Epithelial cell of proximal tubule (primary cell): ENCODE results near the gene E2F1. TPM values are rescaled to one million over a fixed set of nuclear protein-coding genes. Genes with fewer than 3 reads are reported as not detected.

Experiments used
- DNase-seq: peaks from one replicate; pipeline ENCODE4 v3.0.0-alpha.2; 2011; ENCODE audit warnings: low read depth
- H3K4me3 ChIP-seq: 2 replicates; pipeline ENCODE4 v1.5.1; 2011; ENCODE audit warnings: low read depth, mild to moderate bottlenecking, low read length
- CTCF ChIP-seq: conservative IDR thresholded peaks from 2 replicates; pipeline ENCODE4 v1.5.1; 2012; ENCODE audit warnings: low read depth, mild to moderate bottlenecking, low read length
- total RNA-seq: library from RNA; depleted of rRNA; stranded (reverse); fragments of >200 nt; gene quantifications from 2 replicates; pipeline ENCODE4 v1.2.3, GENCODE V29; 2015

Gene E2F1
- total RNA-seq, 1 donor from 2014 or later = 17.1 TPM

DNA sequence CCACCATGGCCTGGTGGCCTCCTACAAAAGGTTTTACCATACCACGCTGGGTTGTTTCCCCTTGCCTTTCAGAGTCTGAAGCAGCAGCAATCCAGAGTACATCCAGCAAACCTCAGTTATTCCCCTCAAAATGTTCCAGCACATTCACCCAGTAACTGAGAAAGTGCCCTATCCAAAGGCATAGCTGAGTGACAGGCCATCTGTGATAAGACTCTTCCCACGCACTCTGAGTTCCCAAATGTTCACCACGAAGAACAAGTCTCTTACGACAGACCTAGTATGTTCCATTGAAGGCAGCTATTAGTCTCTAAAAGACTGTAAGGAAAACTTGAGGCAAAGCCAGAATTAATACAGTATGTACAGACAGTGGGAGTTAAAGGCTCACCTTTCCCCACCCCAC is 55.7 kb downstream of the E2F1 start:
- DNase-seq = no peak
- H3K4me3 ChIP-seq = no peak overlapping the region
- no peak for TF ChIP-seq CTCF

DNA sequence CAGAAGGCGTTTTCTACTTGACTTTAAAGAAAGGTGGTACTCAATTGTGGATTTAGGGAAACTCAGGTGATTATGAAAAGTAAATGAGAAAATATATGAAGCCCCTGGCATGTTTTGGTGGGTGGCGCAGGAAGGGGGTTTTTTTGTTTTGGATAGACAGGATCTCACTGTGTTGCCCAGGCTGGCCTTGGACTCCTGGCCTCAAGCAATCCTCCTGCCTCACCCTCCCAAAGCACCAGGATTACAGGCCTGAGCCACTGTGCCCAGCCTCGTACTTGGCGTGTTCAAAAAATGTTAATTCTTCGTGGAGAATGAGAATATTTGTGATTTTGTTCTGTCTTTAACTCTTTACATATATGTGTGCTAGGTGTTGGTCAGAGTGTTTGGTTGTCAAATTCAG is 56.2 kb downstream of the E2F1 start:
- TF ChIP-seq CTCF = no peak
- no peak for DNase-seq
- H3K4me3 ChIP-seq = no peak overlapping the region

GRCh38 chr20:33629533-33629932 is 56.7 kb downstream of the E2F1 start:
- DNase-seq = no peak
- no peak for TF ChIP-seq CTCF
- H3K4me3 ChIP-seq = no peak overlapping the region

DNA sequence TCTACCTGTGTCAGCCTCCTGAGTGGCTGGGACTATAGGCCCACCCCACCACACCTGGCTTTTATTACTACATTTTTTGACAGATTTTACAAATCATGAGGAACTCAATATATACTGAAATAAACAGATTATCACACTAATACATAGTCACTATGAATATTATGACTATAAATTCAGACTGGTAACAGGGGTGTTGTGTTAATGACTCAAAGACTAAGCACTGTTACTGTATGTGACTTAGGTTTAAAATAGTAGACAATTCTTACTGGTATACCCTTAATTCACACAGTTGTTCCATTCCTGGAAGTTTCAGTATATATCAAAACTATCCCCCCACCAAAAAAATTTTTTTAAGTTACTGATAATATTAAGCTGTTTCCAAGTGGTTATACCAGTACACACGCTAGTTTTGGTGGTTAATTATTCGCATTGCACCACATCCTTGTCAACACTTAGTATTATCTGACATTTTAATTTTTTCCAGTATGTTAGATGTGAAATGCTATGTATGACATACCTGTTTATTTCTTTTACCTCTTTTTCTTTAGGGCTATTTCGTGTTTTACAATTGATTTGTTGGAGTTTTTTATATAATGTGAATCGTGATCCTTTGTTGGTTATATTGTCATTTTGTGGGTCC is 58.5 kb downstream of the E2F1 start:
- no peak for TF ChIP-seq CTCF
- DNase-seq = no peak

DNA sequence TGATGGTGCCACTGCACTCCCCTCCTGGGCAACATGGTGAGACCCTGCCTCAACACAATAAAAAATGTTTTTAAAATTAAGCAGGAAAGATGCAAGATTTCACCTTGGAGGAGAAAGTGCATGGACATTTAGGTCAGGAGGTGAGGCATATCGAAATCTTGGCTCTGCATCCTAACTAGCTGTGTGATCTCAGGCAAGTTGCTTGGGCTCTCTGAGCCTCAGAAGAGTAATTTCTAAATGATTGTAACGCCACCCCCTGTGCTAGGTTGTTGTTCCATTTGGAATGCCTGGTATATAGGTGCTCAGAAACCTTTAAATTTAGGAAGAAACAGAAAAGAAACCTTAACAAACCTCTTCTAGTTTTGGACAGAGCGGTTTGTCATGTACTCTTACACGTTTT is 60.0 kb downstream of the E2F1 start:
- no peak for DNase-seq
- TF ChIP-seq CTCF = no peak
- no peak overlapping the region for H3K4me3 ChIP-seq

More for the DNA sequence above, 58.5 kb downstream of the E2F1 start:
- H3K4me3 ChIP-seq = no peak overlapping the region

Other genes starting within 250 kb of the E2F1 start
- gene SNTA1, start 242.6 kb downstream of the E2F1 start, total RNA-seq = 6.9 and 12.4 TPM in 2 replicates
- 3.3 and 8.4 TPM in 2 replicates for gene CBFA2T2, start 196.3 kb downstream of the E2F1 start, total RNA-seq
- gene C20orf144, start 24.1 kb downstream of the E2F1 start, total RNA-seq = not detected in 2 replicates
- gene ACTL10, start 19.4 kb downstream of the E2F1 start, total RNA-seq = 2.2 TPM in 2 replicates
- 13.2 and 26.9 TPM in 2 replicates for gene NECAB3, start 12.0 kb downstream of the E2F1 start, total RNA-seq
- 2.1 and 2.5 TPM in 2 replicates for gene PXMP4, start 33.9 kb upstream of the E2F1 start, total RNA-seq
- gene ZNF341, start 45.6 kb upstream of the E2F1 start, total RNA-seq = 2.1 and 2.5 TPM in 2 replicates
- 41.3 and 59.0 TPM in 2 replicates for gene CHMP4B, start 125.0 kb upstream of the E2F1 start, total RNA-seq